CD4-positive, alpha-beta T cell treated with Interleukin-4 for 4 hours (primary cell): ENCODE results near the gene KIF25.

ENCODE experiments used
- DNase-seq: peaks from one replicate; pipeline ENCODE4 v3.0.0-alpha.2; 2020

Gene KIF25

GRCh38 chr6:168020242-168020641, 22.8 kb downstream of the KIF25 start:
- no peak for DNase-seq

DNA sequence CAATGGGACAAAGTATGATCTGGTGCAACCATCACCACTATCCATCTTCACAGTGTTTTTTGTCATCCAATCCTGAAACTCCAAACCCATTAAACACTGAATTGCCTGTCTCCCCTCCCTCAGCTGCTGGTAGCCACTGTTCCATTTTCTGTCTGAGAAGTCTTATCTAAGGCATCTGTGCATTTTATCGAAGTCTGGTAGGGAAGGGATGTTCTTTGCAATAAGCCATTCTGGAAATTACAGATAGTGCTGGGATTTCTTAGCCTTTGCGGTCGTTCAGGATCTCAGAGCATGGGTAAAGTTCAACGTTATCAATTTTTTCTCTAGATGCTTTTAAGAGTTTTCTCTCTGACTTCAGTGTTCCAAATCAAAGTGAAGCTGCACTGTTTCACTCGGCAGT, 24.1 kb downstream of the KIF25 start:
- DNase-seq = no peak

DNA sequence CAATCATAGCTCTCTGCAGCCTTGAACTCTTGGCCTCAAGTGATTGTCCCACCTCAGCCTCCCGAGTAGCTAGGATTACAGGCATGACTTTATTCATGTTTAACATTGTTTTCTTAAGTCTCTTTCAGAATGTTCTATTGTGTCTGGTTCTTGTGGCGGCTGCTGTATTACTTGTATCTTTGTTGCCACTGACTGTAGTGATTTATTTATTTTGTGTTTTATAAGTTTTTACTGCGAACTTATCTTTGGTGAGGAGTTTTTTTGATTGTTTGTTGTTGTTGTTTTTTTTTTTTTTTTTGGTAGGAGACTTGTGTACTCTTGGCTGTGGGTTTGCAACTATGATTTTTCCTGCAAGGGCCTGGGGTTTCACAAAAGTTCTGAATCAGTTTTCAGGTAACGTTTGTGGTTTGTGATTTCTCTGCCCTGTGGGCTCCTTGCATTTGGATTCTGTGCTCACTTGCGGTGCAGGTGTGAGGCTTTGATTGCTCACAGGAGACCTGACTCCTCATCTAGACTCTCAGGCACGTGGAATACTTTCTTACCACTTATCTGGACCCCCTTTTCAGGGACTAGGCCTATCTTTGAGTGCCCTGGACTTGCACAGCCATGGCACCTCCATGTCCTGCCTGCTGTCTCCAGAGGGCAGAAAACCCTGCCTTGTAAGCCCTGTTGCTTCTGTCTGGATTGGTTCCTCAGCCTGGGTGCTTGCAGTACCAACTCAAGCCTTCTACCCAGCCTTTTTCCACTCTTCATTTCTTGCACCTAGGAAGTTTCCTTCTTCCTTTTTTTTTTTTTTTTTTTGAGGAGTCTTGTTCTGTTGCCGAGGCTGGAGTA, 25.2 kb downstream of the KIF25 start:
- DNase-seq = no peak

DNA sequence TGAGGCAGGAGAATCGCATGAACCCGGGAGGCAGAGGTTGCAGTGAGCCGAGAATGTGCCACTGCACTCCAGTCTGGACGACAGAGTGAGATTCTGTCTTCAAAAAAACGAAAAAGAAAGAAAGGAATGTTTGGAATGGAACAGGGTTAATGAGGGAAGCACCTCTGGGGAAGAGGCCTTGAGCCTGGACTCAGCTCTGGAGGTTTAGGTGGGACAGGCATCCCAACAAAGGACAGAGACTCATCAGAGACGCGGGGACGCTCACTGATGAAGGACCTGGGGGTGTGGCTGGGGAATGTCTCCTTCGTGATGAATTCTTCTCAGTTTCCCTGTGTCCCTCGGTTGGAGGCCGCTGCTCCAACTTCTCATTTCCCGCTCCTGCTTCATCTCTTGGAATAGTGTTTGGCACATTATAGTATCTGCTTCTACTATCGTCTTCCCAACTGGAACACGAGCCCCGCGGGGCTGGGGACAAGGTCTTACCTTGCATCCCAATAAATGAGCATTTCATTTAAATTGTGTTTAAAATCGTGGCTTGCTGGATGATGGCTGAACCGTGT, 27.6 kb downstream of the KIF25 start:
- DNase-seq = no peak

DNA sequence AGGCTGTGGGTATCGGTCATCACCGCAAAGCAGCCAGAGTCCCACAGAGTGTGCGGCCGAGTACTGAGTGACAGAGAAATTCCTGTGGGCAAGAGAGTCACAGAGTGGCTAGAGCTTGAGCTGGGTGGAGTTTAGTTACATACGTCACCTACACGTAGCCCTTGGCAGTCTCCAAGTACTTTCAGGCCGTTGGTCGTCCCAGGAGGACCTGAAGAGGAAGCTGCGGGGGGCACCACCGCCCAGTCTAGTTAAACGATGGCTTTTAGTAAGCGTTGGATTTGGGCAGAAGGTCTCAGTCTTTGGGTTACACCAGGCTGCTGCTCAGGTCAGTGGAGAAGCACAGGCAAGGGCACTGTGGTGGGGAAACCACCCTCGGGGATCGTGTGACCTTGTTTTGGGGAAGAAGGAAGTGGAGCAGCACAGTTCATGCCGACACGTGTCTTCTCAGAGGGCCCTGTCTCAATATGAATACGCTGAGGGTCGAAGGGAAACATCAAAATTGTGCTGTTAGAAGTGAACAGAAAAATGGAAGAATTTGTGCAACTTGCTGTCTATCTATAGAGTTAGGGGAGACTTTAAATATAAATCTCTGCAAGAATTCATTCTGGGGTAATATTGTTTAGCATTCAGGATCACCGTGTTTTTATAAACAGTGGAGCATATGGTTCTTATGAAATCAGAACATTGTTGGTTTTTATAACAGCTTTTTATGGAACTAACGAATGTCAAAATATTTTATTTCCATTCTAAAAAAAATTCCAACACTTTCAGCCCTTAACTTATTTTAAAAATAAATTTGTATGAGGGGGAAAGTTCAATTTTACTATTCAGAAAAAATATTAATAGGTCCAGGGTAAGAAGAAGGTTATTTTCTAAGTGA, 28.6 kb downstream of the KIF25 start:
- no peak for DNase-seq

DNA sequence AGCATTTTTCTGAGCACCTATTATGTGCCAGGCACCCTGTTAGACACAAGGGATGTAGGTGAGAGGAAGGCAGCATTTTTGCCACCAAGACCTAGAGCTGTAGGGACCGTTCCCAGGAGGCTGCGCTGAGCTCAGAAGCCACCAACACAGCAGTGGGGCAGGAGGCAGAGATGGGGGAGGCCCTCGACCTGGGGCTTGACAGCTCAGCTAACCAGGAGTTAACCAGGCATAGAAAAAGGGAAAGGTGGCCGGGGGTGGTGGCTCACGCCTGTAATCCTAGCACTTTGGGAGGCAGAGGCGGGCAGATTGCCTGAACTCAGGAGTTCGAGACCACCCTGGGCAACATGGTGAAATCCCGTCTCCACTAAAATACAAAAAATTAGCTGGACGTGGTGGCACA, 29.5 kb downstream of the KIF25 start:
- DNase-seq = no peak

- no peak for DNase-seq
These were observed 30.1 kb downstream of the KIF25 start for GRCh38 chr6:168027521-168027920.

DNA sequence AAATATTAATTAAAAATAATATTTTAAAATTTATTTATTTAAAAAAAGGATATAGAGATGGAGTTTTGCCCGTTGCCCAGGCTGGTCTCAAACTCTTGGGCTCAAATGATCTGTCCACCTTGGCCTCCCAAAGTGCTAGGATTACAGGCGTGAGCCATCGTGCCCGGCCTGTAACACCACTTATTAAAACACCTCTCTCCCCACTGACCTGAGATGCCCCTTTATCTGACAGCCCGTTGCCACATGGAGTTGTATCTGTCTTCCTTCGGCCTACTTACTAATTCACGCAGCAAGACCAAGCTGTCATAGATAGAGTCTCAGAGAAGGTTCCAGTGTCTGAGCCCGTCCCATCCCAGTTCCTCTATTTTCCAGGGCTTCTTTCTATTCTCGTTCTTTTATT, 30.7 kb downstream of the KIF25 start:
- no peak for DNase-seq

DNA sequence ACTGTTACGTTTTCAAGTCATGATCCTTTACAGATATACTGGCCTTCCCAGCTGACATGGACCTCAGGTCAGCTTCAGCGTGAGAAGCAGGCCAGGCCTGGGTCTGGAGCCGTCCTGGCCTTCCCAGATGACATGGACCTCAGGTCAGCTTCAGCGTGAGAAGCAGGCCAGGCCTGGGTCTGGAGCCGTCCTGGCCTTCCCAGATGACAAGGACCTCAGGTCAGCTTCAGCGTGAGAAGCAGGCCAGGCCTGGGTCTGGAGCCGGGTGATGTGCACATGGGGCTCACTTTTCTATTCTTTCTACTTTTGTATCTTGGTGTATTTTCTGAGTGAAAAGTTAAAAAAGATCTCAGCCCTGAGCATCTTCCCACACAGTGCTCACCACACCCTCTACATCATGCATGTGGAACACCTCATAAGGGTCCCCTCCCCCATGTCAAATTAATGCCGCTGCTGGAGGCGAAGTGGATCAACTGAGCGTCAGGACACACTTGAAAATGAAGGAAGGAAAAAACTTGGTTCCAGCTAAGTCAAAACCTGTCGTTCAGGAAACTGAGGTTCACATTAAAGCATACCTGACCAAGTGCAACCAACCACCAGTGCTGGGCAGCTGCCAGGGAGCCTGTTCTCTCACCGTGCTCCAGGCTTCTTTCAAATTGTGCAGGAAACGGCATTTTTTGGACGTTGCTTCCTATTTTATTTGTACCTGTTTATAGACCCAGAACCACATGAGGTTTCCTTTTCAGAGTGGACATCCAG, 32.2 kb downstream of the KIF25 start:
- DNase-seq = no peak

GRCh38 chr6:168030218-168030746, 32.8 kb downstream of the KIF25 start:
- no peak for DNase-seq

DNA sequence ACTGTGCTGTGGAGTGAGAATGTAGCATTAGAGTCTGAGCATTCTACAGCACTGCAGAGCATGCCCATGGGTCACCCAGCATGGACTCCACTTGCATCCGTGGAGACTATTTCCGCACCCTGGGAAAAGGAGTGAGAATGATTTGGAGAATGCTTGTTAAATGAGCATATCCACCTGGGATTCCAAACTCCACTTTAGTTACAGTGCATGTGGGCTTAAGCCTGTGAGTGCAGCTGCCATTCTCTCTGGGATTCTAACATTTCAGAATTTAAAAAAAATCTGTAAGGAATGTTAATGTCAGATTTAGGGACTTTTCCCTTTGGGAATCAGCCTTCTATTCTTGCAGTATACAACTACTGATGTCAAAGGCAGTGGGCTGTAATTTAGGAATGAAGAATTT, 33.4 kb downstream of the KIF25 start:
- no peak for DNase-seq

DNA sequence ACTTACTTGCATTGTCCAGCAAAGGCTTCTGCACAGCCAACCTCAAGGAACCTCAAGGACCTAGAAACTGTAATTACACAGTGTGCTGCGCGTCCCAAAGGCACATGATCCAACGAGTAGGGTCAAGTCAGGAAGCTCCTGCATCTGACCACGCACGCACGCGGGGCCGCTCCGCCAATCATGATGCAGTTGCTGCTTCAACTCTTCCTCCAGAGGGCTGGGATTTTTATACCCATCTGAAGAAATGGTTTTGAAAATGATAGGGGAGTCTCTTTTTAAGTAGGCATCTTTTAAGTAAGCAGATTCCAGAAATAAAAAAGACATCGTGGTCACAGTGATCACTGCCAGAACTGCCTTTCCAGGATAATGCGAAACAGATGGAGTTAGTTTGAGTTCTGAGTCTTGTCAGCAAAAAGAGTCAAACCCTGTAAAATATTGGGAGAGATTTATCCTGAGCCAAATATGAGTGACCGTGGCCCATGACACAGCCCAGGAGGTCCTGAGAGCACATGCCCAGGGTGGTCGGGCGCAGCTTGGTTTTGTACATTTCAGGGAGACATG, 34.0 kb downstream of the KIF25 start:
- no peak for DNase-seq

DNA sequence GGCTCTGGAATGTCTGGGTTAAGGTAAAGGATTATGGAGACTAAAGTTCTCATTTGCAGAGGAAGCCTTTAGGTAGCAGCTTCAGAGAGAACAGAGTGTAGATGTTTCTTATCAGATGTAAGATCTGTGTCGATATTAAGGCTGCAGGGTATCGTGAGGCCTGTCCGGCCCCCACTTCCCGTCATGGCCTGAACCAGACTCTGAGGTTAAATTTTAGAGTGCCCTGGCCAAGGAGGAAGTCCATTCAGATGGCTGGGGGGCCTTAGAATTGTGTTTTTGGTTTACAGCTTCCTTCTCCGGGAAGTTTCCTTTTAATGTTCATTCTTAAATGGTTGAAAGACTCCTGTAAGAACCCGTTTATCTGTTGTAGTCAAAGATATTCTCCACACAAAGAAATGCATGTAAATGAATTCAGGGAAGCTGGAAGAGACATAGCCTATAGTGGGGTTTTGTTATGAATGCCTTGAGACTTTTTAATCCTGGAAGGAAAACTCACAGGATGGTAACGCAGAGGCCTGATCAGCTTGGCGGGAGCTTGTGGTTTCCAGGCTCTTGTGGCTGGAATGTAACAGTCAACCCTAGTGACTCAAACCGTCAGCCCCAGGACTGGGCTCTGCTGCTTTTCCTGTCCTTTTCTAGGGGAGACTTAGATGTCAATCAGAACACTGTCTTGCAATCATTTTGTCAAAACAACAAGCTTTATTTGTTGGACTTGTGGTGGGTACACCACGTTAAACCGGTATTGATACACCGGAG, 34.7 kb downstream of the KIF25 start:
- no peak for DNase-seq

GRCh38 chr6:168033791-168034190, 36.3 kb downstream of the KIF25 start:
- no peak for DNase-seq

DNA sequence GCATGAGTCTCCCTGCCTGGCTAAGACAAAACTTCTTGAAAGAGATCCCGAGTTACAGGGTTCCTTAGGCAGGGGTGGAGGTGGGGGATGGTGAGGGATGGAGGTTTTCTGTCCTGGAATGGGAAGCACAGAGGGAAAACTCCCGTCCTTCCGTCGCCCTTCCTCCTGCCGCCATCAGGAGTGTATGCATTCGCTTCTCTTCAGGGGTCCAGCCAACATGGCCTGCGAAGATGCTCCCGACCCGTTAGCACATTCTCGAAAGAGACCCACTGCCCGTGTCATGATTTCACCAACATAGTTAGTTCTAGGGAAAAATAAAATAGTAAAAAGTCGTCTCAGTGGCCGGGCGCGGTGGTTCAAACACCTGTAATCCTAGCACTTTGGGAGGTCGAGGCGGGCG, 37.1 kb downstream of the KIF25 start:
- no peak for DNase-seq

DNA sequence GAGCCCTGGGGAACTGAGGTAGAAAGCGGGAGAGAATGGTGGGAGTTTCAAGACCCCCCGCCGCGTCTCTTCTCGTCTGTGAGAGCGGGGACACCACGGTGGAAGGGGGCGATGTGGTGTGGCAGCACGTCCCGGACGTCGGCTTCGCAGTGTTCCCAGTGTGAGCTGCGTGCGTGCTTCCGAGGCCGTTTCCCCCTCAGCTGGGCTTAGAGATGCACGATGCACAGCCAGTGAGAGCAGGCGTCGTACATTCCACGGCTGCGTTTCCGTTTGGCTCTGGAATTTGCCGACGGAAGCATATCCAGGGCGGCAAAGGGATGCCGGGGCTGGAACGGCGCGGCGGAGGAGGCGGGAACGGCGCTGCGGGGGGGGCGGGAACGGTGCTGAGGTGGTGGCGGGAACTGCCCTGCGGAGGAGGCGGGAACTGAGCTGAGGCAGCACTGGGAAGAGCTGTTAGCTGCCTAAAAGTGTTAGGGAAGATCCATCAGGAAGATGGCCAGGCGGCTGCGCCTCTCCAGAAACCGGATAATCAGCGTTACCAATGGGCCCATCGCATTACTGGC, 37.7 kb downstream of the KIF25 start:
- DNase-seq = no peak

DNA sequence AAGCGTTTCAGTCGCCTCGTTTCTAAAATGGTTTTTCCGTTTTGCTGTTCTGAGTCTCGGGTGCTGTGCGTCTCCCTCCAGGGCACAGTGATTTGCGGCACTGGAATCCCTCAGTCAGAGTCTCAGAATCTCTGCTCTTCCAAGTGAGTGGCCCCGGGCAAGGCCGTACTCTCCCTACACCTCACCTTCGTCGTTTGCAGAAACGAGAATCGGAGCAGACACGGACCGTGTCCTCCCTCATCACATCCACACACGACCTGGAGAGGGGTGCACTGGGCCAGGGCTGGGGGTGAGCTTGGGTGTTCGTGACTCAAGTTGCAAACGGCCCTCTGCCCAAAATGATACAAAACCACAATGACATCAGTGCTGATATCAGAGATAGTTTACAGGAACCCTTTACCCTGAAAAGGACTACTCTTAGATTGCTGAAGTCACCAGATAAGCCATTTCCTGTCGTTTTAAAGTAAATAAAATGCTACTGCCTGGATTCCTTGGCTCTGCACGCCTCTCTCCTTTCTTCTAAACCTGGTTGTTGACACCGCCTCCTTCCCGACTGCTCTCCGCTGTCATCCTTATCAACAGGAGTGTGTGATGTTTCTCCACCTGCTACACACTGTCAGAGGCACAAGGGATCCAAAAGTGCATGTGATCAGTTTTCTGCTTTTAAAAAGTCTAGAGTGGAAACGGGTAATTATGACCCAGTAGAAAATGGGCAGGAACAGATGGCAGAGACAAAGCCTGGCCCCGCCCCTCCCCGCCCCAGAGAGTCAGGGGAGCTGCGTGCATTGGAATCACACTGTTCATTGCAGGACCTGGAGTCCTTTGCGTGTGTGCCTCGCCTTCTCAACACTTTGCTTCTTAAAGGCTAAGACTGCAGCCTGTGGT, 38.4 kb downstream of the KIF25 start:
- DNase-seq = no peak

DNA sequence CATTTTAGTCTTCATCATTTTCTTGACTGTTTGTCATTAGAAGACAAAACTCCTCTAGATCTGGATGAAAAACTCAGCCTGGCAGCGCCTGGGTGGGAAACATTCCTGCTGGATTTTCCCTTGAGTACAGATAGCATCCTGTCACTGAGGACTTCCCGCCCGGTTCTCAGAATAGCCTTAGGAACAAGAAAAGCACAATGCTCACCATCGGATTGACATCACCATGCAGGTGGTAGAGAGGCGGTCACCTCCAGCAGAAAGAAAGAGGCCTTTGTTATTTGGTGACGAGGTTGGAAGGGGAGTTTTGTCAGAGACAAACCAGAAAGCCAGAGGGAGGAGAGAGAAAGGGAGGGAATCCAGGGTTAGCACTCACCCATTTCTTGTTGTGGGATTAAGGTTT, 39.8 kb downstream of the KIF25 start:
- no peak for DNase-seq

- DNase-seq = no peak
These were observed 40.4 kb downstream of the KIF25 start for GRCh38 chr6:168037856-168038255.

- no peak for DNase-seq
These were observed 41.2 kb downstream of the KIF25 start for GRCh38 chr6:168038576-168039140.
